Testis (tissue), 3 donors: ENCODE results near the gene TSC22D4. TPM values are rescaled to one million over a fixed set of nuclear protein-coding genes. Genes with fewer than 3 reads are reported as not detected.

Source experiments
- DNase-seq: peaks from one replicate; pipeline ENCODE4 v3.0.0-alpha.2; 2019
- H3K27ac ChIP-seq, 2 donors: fragments of 200-600 bp; sonication (generic); one replicate each; pipeline ENCODE4 v1.5.1; 2019
- H3K27me3 ChIP-seq: fragments of 200-600 bp; sonication (generic); one replicate; pipeline ENCODE4 v1.5.1; 2019
- H3K36me3 ChIP-seq: fragments of 200-600 bp; sonication (generic); one replicate; pipeline ENCODE4 v1.5.1; 2017; ENCODE audit warnings: low read depth; ENCODE audit errors: missing control alignments
- H3K4me1 ChIP-seq: fragments of 200-600 bp; sonication (generic); one replicate; pipeline ENCODE4 v1.5.1; 2019
- H3K4me3 ChIP-seq, 2 donors: fragments of 200-600 bp; sonication (generic); one replicate each; pipeline ENCODE4 v1.5.1; 2017 to 2019
- H3K9me3 ChIP-seq: fragments of 200-600 bp; sonication (generic); one replicate; pipeline ENCODE4 v1.5.1; 2017
- POLR2A ChIP-seq: fragments of 450-650 bp; IDR thresholded peaks from one replicate; pipeline ENCODE4 v1.6.1; 2017; ENCODE audit warnings: antibody characterized with exemption, mild to moderate bottlenecking, moderate library complexity
- WGBS, 2 donors: methylation state at CpG; one replicate each; pipeline ENCODE4 v1.1.5; 2018; 5-methylcytosine and 5-hydroxymethylcytosine counted together
- intact Hi-C: fragments of 100-400 bp; cut with DNase I; formaldehyde crosslinking; loops from one replicate; pipeline ENCODE4 v1.15.1; 2023; ENCODE audit warnings: low total_unique reads
- polyA plus RNA-seq: library from polyadenylated mRNA; stranded (reverse); fragments of 350-450 nt; fragmentation: Illumina TruSeq; extraction: RNeasy Lipid Tissue Mini Kit (QIAGEN cat#74804); gene quantifications from one replicate; pipeline ENCODE4 v1.2.3, GENCODE V29; 2014; ENCODE audit warnings: low read depth, low replicate concordance; ENCODE audit not compliant: insufficient read depth
- total RNA-seq, 2 donors: library from RNA; depleted of rRNA; stranded (reverse); fragments of >200 nt; gene quantifications; one replicate each; pipeline ENCODE4 v1.2.3, GENCODE V29; 2016
- TF ChIP-seq, protein P1 (sequence below), 3 experiments: fragments of 450-650 bp in 2 of 3; fragments of 200-600 bp in 1 of 3; sonication (generic) in 1 of 3; IDR thresholded peaks; one replicate each; pipeline ENCODE4 v1.5.1; 2016 to 2019; ENCODE audit warnings: antibody characterized with exemption in 3 of 3, mild to moderate bottlenecking in 2 of 3, moderate library complexity in 1 of 3

Gene TSC22D4
- total and polyA plus RNA-seq, 3 donors from 2014 or later, result 57.4 to 165 (median 135) TPM

DNA sequence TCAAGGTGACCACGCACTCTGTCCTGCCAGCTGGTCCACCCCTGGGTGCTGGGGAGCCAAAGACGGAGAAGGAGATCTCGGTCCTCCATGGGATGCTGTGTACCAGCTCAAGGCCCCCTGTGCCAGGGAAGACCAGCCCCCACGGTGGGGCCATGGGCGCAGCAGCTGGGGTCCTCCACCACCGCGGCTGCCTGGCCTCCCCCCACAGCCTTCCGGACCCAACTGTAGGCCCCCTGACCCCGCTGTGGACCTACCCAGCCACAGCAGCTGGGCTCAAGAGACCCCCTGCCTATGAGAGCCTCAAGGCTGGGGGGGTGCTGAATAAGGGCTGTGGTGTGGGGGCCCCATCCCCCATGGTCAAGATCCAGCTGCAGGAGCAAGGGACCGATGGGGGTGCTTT lies 10.1 kb upstream of the TSC22D4 start:
- H3K27me3 ChIP-seq, result no peaks in the 10 kb centered on the region
- WGBS, 2 donors, result 65 to 76% methylated on average over 6 to 10 of the region's 10 CpGs
- H3K4me1 ChIP-seq, result peaks cover 29% of the 10 kb centered on the region
- no peaks in the 10 kb centered on the region for H3K36me3 ChIP-seq
- no peak for DNase-seq
- no peak overlapping the region for H3K27ac ChIP-seq
- TF ChIP-seq, protein P1, sequence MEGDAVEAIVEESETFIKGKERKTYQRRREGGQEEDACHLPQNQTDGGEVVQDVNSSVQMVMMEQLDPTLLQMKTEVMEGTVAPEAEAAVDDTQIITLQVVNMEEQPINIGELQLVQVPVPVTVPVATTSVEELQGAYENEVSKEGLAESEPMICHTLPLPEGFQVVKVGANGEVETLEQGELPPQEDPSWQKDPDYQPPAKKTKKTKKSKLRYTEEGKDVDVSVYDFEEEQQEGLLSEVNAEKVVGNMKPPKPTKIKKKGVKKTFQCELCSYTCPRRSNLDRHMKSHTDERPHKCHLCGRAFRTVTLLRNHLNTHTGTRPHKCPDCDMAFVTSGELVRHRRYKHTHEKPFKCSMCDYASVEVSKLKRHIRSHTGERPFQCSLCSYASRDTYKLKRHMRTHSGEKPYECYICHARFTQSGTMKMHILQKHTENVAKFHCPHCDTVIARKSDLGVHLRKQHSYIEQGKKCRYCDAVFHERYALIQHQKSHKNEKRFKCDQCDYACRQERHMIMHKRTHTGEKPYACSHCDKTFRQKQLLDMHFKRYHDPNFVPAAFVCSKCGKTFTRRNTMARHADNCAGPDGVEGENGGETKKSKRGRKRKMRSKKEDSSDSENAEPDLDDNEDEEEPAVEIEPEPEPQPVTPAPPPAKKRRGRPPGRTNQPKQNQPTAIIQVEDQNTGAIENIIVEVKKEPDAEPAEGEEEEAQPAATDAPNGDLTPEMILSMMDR (IDR thresholded peaks at IDR 0.05), result no peak
- no peak for TF ChIP-seq POLR2A
- no peak overlapping the region for H3K4me3 ChIP-seq
- no peaks in the 10 kb centered on the region for H3K9me3 ChIP-seq
- intact Hi-C loops, result no loop called here

DNA sequence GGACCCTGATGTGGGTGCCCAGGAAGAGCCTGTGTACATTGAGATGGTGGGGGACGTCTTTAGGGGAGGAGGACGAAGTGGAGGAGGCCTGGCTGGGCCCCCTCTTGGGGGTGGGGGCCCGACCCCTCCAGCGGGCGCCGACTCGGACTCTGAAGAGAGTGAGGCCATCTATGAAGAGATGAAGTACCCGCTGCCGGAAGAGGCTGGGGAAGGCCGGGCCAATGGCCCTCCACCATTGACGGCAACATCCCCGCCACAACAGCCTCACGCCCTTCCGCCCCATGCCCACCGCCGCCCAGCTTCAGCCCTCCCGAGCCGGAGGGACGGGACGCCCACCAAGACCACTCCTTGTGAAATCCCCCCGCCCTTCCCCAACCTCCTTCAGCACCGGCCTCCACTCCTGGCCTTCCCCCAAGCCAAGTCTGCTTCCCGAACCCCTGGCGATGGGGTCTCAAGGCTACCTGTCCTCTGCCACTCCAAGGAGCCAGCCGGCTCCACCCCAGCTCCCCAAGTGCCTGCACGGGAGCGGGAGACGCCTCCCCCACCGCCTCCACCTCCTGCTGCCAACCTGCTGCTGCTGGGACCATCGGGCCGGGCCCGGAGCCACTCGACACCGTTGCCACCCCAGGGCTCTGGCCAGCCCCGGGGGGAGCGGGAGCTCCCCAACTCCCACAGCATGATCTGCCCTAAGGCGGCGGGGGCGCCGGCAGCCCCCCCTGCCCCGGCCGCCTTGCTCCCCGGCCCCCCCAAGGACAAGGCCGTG lies 9.5 kb upstream of the TSC22D4 start:
- 79 to 88% methylated on average over 21 to 44 of the region's 44 CpGs for WGBS, 2 donors
- peaks cover 25% of the 10 kb centered on the region for H3K4me1 ChIP-seq
- H3K4me3 ChIP-seq, result no peak overlapping the region
- H3K27me3 ChIP-seq, result no peaks in the 10 kb centered on the region
- H3K27ac ChIP-seq, result no peak overlapping the region
- intact Hi-C loops, result no loop called here
- TF ChIP-seq, protein P1 (IDR thresholded peaks at IDR 0.05), result no peak
- TF ChIP-seq POLR2A, result no peak
- no peaks in the 10 kb centered on the region for H3K36me3 ChIP-seq
- no peak for DNase-seq
- H3K9me3 ChIP-seq, result no peaks in the 10 kb centered on the region

DNA sequence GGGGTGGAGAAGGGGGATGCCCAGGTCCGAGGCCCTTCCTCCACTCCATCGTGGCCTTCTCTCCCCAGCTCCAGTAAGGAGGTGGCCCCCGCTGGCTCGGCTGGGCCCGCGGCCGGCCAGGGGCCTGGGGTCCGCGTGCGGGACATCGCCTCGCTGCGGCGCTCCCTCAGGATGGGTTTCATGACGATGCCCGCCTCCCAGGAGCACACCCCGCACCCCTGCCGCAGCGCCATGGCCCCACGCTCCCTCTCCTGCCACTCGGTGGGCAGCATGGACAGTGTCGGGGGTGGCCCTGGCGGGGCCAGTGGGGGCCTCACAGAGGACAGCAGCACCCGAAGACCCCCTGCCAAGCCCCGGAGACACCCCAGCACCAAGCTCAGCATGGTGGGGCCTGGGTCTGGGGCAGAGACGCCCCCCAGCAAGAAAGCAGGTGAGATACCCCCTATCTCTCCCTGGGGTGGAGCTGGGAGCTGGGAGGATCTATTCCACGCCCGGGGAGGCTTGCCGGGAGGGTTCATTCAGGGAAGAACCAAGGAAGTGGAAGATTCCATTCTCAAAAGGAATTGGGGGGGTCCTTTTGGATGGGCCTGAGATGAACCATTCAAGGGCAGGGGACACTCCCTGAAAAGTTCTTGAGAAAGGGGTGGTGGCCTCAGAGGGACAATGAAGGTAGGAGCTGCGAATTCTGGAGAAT lies 7.9 kb upstream of the TSC22D4 start:
- Histone ChIP-seq H3K9me3 (no peaks in the 10 kb centered on the region), H3K4me1 (peaks cover 32% of the 10 kb centered on the region), H3K27ac (peak overlapping the region; percentile 14 to 25), H3K4me3 (no peak overlapping the region), H3K36me3 (no peaks in the 10 kb centered on the region), H3K27me3 (no peaks in the 10 kb centered on the region)
- no peak for DNase-seq
- TF ChIP-seq POLR2A, result no peak
- TF ChIP-seq, protein P1 (IDR thresholded peaks at IDR 0.05), result no peak
- intact Hi-C loops, result no loop called here
- WGBS, 2 donors, result 81 to 84% methylated on average over 24 to 27 of the region's 30 CpGs

DNA sequence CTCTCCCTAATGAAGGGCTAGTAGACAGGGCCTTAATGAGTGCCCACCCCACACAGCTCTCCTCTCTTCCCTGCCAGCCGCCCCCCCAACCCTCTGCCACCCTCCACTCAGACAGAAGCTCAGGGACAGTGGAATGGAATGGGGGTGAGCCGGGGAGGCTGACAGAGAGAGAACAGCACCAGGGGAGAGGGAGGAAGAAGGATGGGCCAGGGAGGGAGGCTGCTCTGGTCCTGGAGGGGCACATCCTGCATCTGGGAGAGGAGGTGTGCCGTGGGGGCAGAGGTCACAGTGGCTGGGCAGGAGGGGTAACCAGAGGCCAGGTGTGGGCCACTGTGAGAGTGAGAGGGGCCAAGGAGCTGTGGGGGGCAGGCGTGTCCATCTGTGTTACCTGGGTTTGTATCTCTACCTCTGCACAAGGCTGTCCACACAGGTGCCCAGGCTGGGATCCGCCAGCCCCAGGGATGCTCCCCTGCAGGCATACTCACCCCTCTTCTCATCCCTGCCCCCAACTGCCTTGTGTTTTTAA lies 7.2 kb upstream of the TSC22D4 start:
- no peak overlapping the region for H3K4me3 ChIP-seq
- 78 to 83% methylated on average over 4 to 5 of the region's 5 CpGs for WGBS, 2 donors
- TF ChIP-seq, protein P1 (IDR thresholded peaks at IDR 0.05), result no peak
- peaks cover 32% of the 10 kb centered on the region for H3K4me1 ChIP-seq
- intact Hi-C loops, result no loop called here
- H3K9me3 ChIP-seq, result no peaks in the 10 kb centered on the region
- H3K36me3 ChIP-seq, result no peaks in the 10 kb centered on the region
- peak overlapping the region; percentile 25 to 85 for H3K27ac ChIP-seq
- DNase-seq, result no peak
- H3K27me3 ChIP-seq, result no peaks in the 10 kb centered on the region
